ENCODE data around the gene MUC5B.

DNA sequence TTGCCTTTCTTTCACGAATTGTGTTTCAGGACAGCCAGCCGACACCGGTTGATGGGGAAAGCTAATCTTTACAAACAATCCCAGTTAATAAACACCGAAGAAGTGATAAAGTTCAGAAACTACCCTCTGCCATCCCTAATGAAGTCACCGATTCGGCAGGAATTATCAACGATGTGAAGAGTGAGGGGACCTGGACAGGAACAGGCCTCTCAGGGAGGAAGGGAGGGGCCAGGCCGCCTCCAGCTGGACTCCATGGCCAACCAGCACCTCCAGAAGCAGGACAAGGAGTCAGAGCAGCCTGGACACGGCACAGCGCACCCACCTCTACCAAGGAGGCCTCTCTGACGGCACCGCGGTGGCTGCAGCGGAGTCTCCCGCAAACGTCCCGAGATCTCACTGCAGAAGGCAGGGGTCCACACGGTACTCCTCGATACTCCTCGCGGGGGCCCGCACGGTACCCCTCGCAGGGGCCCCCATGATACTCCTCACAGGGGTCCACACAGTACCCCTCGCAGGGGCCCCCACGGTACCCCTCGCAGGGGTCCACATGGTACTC is 82.7 kb downstream of the MUC5B start:
- TF ChIP-seq CTCF (IDR thresholded peaks at IDR 0.05) (no peak), TCF7 (CRISPR knock-in tag; IDR thresholded peaks at IDR 0.05; ENCODE audit: low read depth) (no peak), JUN (CRISPR knock-in tag; IDR thresholded peaks at IDR 0.05) (no peak), ZNF263 (CRISPR knock-in tag; IDR thresholded peaks at IDR 0.05; ENCODE audit: low read depth) (no peak), ZNF416 (CRISPR knock-in tag; IDR thresholded peaks at IDR 0.05) (no peak), E2F1 (CRISPR knock-in tag; IDR thresholded peaks at IDR 0.05) (no peak), NFYB (CRISPR knock-in tag; conservative IDR thresholded peaks at IDR 0.05; ENCODE audit: low read depth) (no peak), TEAD4 (CRISPR knock-in tag; IDR thresholded peaks at IDR 0.05) (no peak), ARID4B (CRISPR knock-in tag; IDR thresholded peaks at IDR 0.05; ENCODE audit: borderline replicate concordance) (no peak)
- TF ChIP-seq, protein P1, sequence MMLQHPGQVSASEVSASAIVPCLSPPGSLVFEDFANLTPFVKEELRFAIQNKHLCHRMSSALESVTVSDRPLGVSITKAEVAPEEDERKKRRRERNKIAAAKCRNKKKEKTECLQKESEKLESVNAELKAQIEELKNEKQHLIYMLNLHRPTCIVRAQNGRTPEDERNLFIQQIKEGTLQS (CRISPR knock-in tag; conservative IDR thresholded peaks at IDR 0.05) = no peak
- TF ChIP-seq, protein P2, sequence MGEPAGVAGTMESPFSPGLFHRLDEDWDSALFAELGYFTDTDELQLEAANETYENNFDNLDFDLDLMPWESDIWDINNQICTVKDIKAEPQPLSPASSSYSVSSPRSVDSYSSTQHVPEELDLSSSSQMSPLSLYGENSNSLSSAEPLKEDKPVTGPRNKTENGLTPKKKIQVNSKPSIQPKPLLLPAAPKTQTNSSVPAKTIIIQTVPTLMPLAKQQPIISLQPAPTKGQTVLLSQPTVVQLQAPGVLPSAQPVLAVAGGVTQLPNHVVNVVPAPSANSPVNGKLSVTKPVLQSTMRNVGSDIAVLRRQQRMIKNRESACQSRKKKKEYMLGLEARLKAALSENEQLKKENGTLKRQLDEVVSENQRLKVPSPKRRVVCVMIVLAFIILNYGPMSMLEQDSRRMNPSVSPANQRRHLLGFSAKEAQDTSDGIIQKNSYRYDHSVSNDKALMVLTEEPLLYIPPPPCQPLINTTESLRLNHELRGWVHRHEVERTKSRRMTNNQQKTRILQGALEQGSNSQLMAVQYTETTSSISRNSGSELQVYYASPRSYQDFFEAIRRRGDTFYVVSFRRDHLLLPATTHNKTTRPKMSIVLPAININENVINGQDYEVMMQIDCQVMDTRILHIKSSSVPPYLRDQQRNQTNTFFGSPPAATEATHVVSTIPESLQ (CRISPR knock-in tag; IDR thresholded peaks at IDR 0.05) = no peak
- TF ChIP-seq, protein P3, sequence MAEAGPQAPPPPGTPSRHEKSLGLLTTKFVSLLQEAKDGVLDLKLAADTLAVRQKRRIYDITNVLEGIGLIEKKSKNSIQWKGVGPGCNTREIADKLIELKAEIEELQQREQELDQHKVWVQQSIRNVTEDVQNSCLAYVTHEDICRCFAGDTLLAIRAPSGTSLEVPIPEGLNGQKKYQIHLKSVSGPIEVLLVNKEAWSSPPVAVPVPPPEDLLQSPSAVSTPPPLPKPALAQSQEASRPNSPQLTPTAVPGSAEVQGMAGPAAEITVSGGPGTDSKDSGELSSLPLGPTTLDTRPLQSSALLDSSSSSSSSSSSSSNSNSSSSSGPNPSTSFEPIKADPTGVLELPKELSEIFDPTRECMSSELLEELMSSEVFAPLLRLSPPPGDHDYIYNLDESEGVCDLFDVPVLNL (CRISPR knock-in tag; IDR thresholded peaks at IDR 0.05; ENCODE audit: borderline replicate concordance, low read depth) = no peak

Measured in WTC11 (cell line).